Stomach (tissue), 9 donors: ENCODE results near the gene KRTAP19-4. TPM values are rescaled to one million over a fixed set of nuclear protein-coding genes. Genes with fewer than 3 reads are reported as not detected.

Experiments used
- DNase-seq, 2 donors: peaks; one replicate each; pipeline versions ENCODE4 v3.0.0 to v3.0.0-alpha.2; 2013 to 2019
- H3K27ac ChIP-seq, 5 donors: fragments of 200-600 bp in 4 of 5; sonication (generic) in 4 of 5; one replicate each; pipeline ENCODE4 v1.5.1; 2013 to 2019; ENCODE audit warnings: mild to moderate bottlenecking in 1 of 5, moderate library complexity in 1 of 5
- H3K27me3 ChIP-seq, 3 donors: fragments of 200-600 bp; sonication (generic); one replicate each; pipeline ENCODE4 v1.5.1; 2017 to 2019; ENCODE audit warnings: mixed run types in 1 of 3
- H3K36me3 ChIP-seq, 4 donors: fragments of 200-600 bp; sonication (generic); 1 replicate in 3 of 4; 2 replicates in 1 of 4; pipeline ENCODE4 v1.5.1; 2016 to 2019
- H3K4me1 ChIP-seq, 4 donors: fragments of 200-600 bp; sonication (generic); one replicate each; pipeline ENCODE4 v1.5.1; 2016 to 2019
- H3K4me3 ChIP-seq, 4 donors: fragments of 200-600 bp; sonication (generic) in 3 of 4; one replicate each; pipeline ENCODE4 v1.5.1; 2016 to 2019; ENCODE audit warnings: mild to moderate bottlenecking in 1 of 4
- H3K9me3 ChIP-seq, 4 donors: fragments of 200-600 bp; sonication (generic); one replicate each; pipeline ENCODE4 v1.5.1; 2016 to 2019
- CTCF ChIP-seq, 7 experiments: fragments of 450-650 bp in 4 of 7; fragments of 200-600 bp in 3 of 7; sonication (generic) in 3 of 7; IDR thresholded peaks; one replicate each; pipeline ENCODE4 v1.5.1; 2016 to 2019; ENCODE audit warnings: antibody characterized with exemption in 7 of 7, control low read depth in 2 of 7, mild to moderate bottlenecking in 1 of 7
- EP300 ChIP-seq: sonication (generic); formaldehyde crosslinking; IDR thresholded peaks from one replicate; pipeline ENCODE4 v1.6.1; 2017; ENCODE audit warnings: antibody characterized with exemption
- POLR2A ChIP-seq, 4 donors: fragments of 450-650 bp; IDR thresholded peaks; one replicate each; pipeline ENCODE4 v1.6.1; 2016; ENCODE audit warnings: antibody characterized with exemption in 4 of 4, control low read depth in 2 of 4, mild to moderate bottlenecking in 1 of 4, moderate library complexity in 1 of 4
- POLR2AphosphoS5 ChIP-seq, 3 donors: sonication (generic); formaldehyde crosslinking; IDR thresholded peaks; one replicate each; pipeline ENCODE4 v1.6.1; 2016; ENCODE audit warnings: antibody characterized with exemption in 3 of 3
- WGBS, 5 donors: extraction: QIAGEN DNeasy Blood & Tissue Kit in 3 of 5; methylation state at CpG; one replicate each; pipeline versions ENCODE4 v1.1.5 to v1.1.7; 2013 to 2018; 5-methylcytosine and 5-hydroxymethylcytosine counted together
- intact Hi-C: fragments of 100-400 bp; cut with DNase I; formaldehyde crosslinking; loops from one replicate; pipeline ENCODE4 v1.15.1; 2023; ENCODE audit warnings: low total_unique reads
- polyA plus RNA-seq, 3 donors: library from polyadenylated mRNA; stranded (reverse); fragments of 200-250 nt; gene quantifications; one replicate each; pipeline ENCODE4 v1.2.3, GENCODE V29; 2013
- total RNA-seq, 5 donors: library from RNA; depleted of rRNA; stranded (reverse); fragments of >200 nt; gene quantifications; one replicate each; pipeline versions ENCODE4 v1.1.0 to v1.2.3, GENCODE V29; 2014 to 2016
- donor health status: healthy with polysubstance abuse.
- donor health status: Bipolar disorder and iron deficiency.
- donor health status: healthy.

KRTAP19-4 gene
- total and polyA plus RNA-seq, 8 donors, result not detected

- no peaks in the 10 kb centered on the region for H3K36me3 ChIP-seq
- H3K9me3 ChIP-seq, result peaks cover 0 to 5% (median 0%) of the 10 kb centered on the region in 4 donors
- H3K27ac ChIP-seq, result no peak overlapping the region
- H3K27me3 ChIP-seq, result no peaks in the 10 kb centered on the region
- no peak overlapping the region for H3K4me3 ChIP-seq
- no peaks in the 10 kb centered on the region for H3K4me1 ChIP-seq
- 13 to 22% (median 15%) methylated on average over 3 of the region's 3 CpGs for WGBS, 5 donors
- DNase-seq, result peak in 1 of 2 donors; percentile 4
- intact Hi-C loops, result no loop called here
- no peak for TF ChIP-seq CTCF (IDR thresholded peaks at IDR 0.05)
- no peak for TF ChIP-seq POLR2A (IDR thresholded peaks at IDR 0.05)
- TF ChIP-seq EP300, result no peak
These were observed 19.0 kb downstream of the KRTAP19-4 start for GRCh38 chr21:30478004-30478403.

GRCh38 chr21:30468900-30469714 lies 27.9 kb downstream of the KRTAP19-4 start:
- TF ChIP-seq POLR2A (IDR thresholded peaks at IDR 0.05) (no peak), POLR2AphosphoS5 (IDR thresholded peaks at IDR 0.05) (no peak), CTCF (IDR thresholded peaks at IDR 0.05) (no peak), EP300 (no peak)
- intact Hi-C loops, result no loop called here
- no peaks in the 10 kb centered on the region for H3K36me3 ChIP-seq
- no peak for DNase-seq
- no peaks in the 10 kb centered on the region for H3K9me3 ChIP-seq
- H3K4me3 ChIP-seq, result no peak overlapping the region
- H3K27ac ChIP-seq, result no peak overlapping the region
- no peaks in the 10 kb centered on the region for H3K27me3 ChIP-seq
- no peaks in the 10 kb centered on the region for H3K4me1 ChIP-seq
- 43 to 60% (median 53%) methylated on average over 6 of the region's 6 CpGs for WGBS, 5 donors

GRCh38 chr21:30463713-30464112 lies 33.3 kb downstream of the KRTAP19-4 start:
- 34 to 70% (median 56%) methylated on average over 3 of the region's 3 CpGs for WGBS, 5 donors
- DNase-seq, result no peak
- Histone ChIP-seq H3K4me3 (no peak overlapping the region), H3K27ac (no peak overlapping the region), H3K4me1 (no peaks in the 10 kb centered on the region), H3K9me3 (no peaks in the 10 kb centered on the region), H3K36me3 (no peaks in the 10 kb centered on the region), H3K27me3 (no peaks in the 10 kb centered on the region)
- intact Hi-C loops, result no loop called here
- TF ChIP-seq POLR2AphosphoS5 (IDR thresholded peaks at IDR 0.05) (no peak), CTCF (IDR thresholded peaks at IDR 0.05) (peak in 1 of 7 experiments; percentile 22)

- Histone ChIP-seq H3K27ac (no peak overlapping the region), H3K9me3 (no peaks in the 10 kb centered on the region), H3K4me1 (no peaks in the 10 kb centered on the region), H3K36me3 (no peaks in the 10 kb centered on the region), H3K4me3 (no peak overlapping the region), H3K27me3 (no peaks in the 10 kb centered on the region)
- intact Hi-C loops, result no loop called here
- TF ChIP-seq POLR2AphosphoS5 (IDR thresholded peaks at IDR 0.05) (no peak), CTCF (IDR thresholded peaks at IDR 0.05) (no peak), EP300 (no peak), POLR2A (IDR thresholded peaks at IDR 0.05) (no peak)
- no peak for DNase-seq
- WGBS, 5 donors, result 77 to 90% (median 85%) methylated on average over 3 of the region's 3 CpGs
These were observed 48.5 kb downstream of the KRTAP19-4 start for GRCh38 chr21:30448514-30448913.
